Measurements from ENCODE around the gene PRR35.

PRR35 gene

GRCh38 chr16:576197-576822 lies 16.1 kb downstream of the PRR35 start:
- H3K9me3 ChIP-seq (ENCODE audit: insufficient read depth, low read length) = no peaks in the 10 kb centered on the region
- peaks cover 73% of the 10 kb centered on the region for H3K36me3 ChIP-seq (ENCODE audit: insufficient read depth, insufficient read length, low read length)
- H3K27me3 ChIP-seq (ENCODE audit: insufficient read depth, insufficient read length) = no peaks in the 10 kb centered on the region
- no peak for DNase-seq (ENCODE audit: low read depth, low spot score)
- peaks cover 18% of the 10 kb centered on the region for H3K4me1 ChIP-seq (ENCODE audit: insufficient read depth, insufficient read length)
- H3K9ac ChIP-seq (ENCODE audit: insufficient read length, low read depth) = peak overlapping the region; percentile 44
- no peak for TF ChIP-seq YY1 (IDR thresholded peaks at IDR 0.05; ENCODE audit: insufficient read depth, insufficient read length)
- no peak for TF ChIP-seq ZNF274 (IDR thresholded peaks at IDR 0.05; ENCODE audit: low read depth, low read length)
- TF ChIP-seq SUZ12 (IDR thresholded peaks at IDR 0.05; ENCODE audit: extremely low read depth, insufficient read depth, insufficient read length) = no peak
- no peak overlapping the region for H3K4me3 ChIP-seq (ENCODE audit: insufficient read length, low read depth)

DNA sequence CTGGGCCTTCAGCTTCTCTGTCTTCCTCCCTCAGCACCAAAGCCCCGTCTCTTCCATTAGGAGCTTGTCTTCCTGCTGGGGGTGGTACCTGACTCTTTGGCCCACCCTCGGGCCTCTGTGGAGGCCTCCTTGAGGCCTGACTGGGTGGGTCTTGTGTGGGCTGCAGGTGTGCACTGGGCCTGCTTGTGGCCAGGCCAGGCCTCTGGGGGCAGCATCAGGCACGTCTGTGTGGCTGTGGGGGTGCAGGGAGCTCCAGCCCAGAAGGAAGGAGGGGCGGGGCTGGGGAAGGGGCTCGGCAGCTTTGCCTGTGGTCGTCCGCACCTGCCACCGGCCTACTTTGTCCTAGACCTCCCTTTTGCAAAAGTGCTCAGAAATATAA lies 16.6 kb downstream of the PRR35 start:
- H3K36me3 ChIP-seq (ENCODE audit: insufficient read depth, insufficient read length, low read length) = peaks cover 68% of the 10 kb centered on the region
- H3K9ac ChIP-seq (ENCODE audit: insufficient read length, low read depth) = peak overlapping the region; percentile 44
- no peaks in the 10 kb centered on the region for H3K9me3 ChIP-seq (ENCODE audit: insufficient read depth, low read length)
- peaks cover 18% of the 10 kb centered on the region for H3K4me1 ChIP-seq (ENCODE audit: insufficient read depth, insufficient read length)
- H3K4me3 ChIP-seq (ENCODE audit: insufficient read length, low read depth) = no peak overlapping the region
- TF ChIP-seq YY1 (IDR thresholded peaks at IDR 0.05; ENCODE audit: insufficient read depth, insufficient read length) = no peak
- TF ChIP-seq ZNF274 (IDR thresholded peaks at IDR 0.05; ENCODE audit: low read depth, low read length) = no peak
- no peaks in the 10 kb centered on the region for H3K27me3 ChIP-seq (ENCODE audit: insufficient read depth, insufficient read length)
- DNase-seq (ENCODE audit: low read depth, low spot score) = no peak

GRCh38 chr16:577796-578195 lies 17.6 kb downstream of the PRR35 start:
- Histone ChIP-seq H3K36me3 (ENCODE audit: insufficient read depth, insufficient read length, low read length) (peaks cover 61% of the 10 kb centered on the region), H3K4me3 (ENCODE audit: insufficient read length, low read depth) (no peak overlapping the region), H3K9me3 (ENCODE audit: insufficient read depth, low read length) (no peaks in the 10 kb centered on the region), H3K9ac (ENCODE audit: insufficient read length, low read depth) (no peak overlapping the region), H3K4me1 (ENCODE audit: insufficient read depth, insufficient read length) (peaks cover 14% of the 10 kb centered on the region), H3K27me3 (ENCODE audit: insufficient read depth, insufficient read length) (no peaks in the 10 kb centered on the region)
- no peak for DNase-seq (ENCODE audit: low read depth, low spot score)
- no peak for TF ChIP-seq SUZ12 (IDR thresholded peaks at IDR 0.05; ENCODE audit: extremely low read depth, insufficient read depth, insufficient read length)
- no peak for TF ChIP-seq YY1 (IDR thresholded peaks at IDR 0.05; ENCODE audit: insufficient read depth, insufficient read length)
- no peak for TF ChIP-seq ZNF274 (IDR thresholded peaks at IDR 0.05; ENCODE audit: low read depth, low read length)

- Histone ChIP-seq H3K36me3 (ENCODE audit: insufficient read depth, insufficient read length, low read length) (peaks cover 61% of the 10 kb centered on the region), H3K4me3 (ENCODE audit: insufficient read length, low read depth) (no peak overlapping the region), H3K9ac (ENCODE audit: insufficient read length, low read depth) (no peak overlapping the region), H3K4me1 (ENCODE audit: insufficient read depth, insufficient read length) (peaks cover 17% of the 10 kb centered on the region), H3K9me3 (ENCODE audit: insufficient read depth, low read length) (no peaks in the 10 kb centered on the region), H3K27me3 (ENCODE audit: insufficient read depth, insufficient read length) (no peaks in the 10 kb centered on the region)
- TF ChIP-seq SUZ12 (IDR thresholded peaks at IDR 0.05; ENCODE audit: extremely low read depth, insufficient read depth, insufficient read length) (no peak), ZNF274 (IDR thresholded peaks at IDR 0.05; ENCODE audit: low read depth, low read length) (no peak), YY1 (IDR thresholded peaks at IDR 0.05; ENCODE audit: insufficient read depth, insufficient read length) (no peak)
- no peak for DNase-seq (ENCODE audit: low read depth, low spot score)
Measured at GRCh38 chr16:578232-578869, 18.2 kb downstream of the PRR35 start.

GRCh38 chr16:578870-579405 lies 18.7 kb downstream of the PRR35 start:
- Histone ChIP-seq H3K4me1 (ENCODE audit: insufficient read depth, insufficient read length) (peaks cover 14% of the 10 kb centered on the region), H3K4me3 (ENCODE audit: insufficient read length, low read depth) (no peak overlapping the region), H3K27me3 (ENCODE audit: insufficient read depth, insufficient read length) (no peaks in the 10 kb centered on the region), H3K36me3 (ENCODE audit: insufficient read depth, insufficient read length, low read length) (peaks cover 55% of the 10 kb centered on the region), H3K9me3 (ENCODE audit: insufficient read depth, low read length) (no peaks in the 10 kb centered on the region), H3K9ac (ENCODE audit: insufficient read length, low read depth) (no peak overlapping the region)
- no peak for DNase-seq (ENCODE audit: low read depth, low spot score)
- no peak for TF ChIP-seq SUZ12 (IDR thresholded peaks at IDR 0.05; ENCODE audit: extremely low read depth, insufficient read depth, insufficient read length)
- TF ChIP-seq ZNF274 (IDR thresholded peaks at IDR 0.05; ENCODE audit: low read depth, low read length) = no peak
- TF ChIP-seq YY1 (IDR thresholded peaks at IDR 0.05; ENCODE audit: insufficient read depth, insufficient read length) = no peak

GRCh38 chr16:580141-580945 lies 20.1 kb downstream of the PRR35 start:
- TF ChIP-seq YY1 (IDR thresholded peaks at IDR 0.05; ENCODE audit: insufficient read depth, insufficient read length) = no peak
- TF ChIP-seq SUZ12 (IDR thresholded peaks at IDR 0.05; ENCODE audit: extremely low read depth, insufficient read depth, insufficient read length) = no peak
- no peak for TF ChIP-seq ZNF274 (IDR thresholded peaks at IDR 0.05; ENCODE audit: low read depth, low read length)
- H3K36me3 ChIP-seq (ENCODE audit: insufficient read depth, insufficient read length, low read length) = peaks cover 41% of the 10 kb centered on the region
- DNase-seq (ENCODE audit: low read depth, low spot score) = no peak
- peaks cover 16% of the 10 kb centered on the region for H3K4me1 ChIP-seq (ENCODE audit: insufficient read depth, insufficient read length)
- no peak overlapping the region for H3K4me3 ChIP-seq (ENCODE audit: insufficient read length, low read depth)
- peaks cover 1% of the 10 kb centered on the region for H3K27me3 ChIP-seq (ENCODE audit: insufficient read depth, insufficient read length)
- H3K9ac ChIP-seq (ENCODE audit: insufficient read length, low read depth) = no peak overlapping the region
- H3K9me3 ChIP-seq (ENCODE audit: insufficient read depth, low read length) = no peaks in the 10 kb centered on the region
